ENCODE data around the gene VPS33B. TPM values are rescaled to one million over a fixed set of nuclear protein-coding genes. Genes with fewer than 3 reads are reported as not detected.

The VPS33B gene
- total RNA-seq, 2 experiments from 2014 or later: 26.4 to 26.5 TPM

Other genes with a start within 250 kb of the VPS33B start
- 100 to 1,000 TPM; 576 to 590 TPM for gene FURIN, start 154.0 kb downstream of the VPS33B start, total RNA-seq
- 10 to 100 TPM; 18.0 to 21.1 TPM for gene FES, start 138.1 kb downstream of the VPS33B start, total RNA-seq
- gene MAN2A2, start 119.3 kb downstream of the VPS33B start, total RNA-seq: 10 to 100 TPM; 98.1 to 99.2 TPM
- gene HDDC3, start 90.0 kb downstream of the VPS33B start, total RNA-seq: 10 to 100 TPM; 45.0 to 45.8 TPM
- 10 to 100 TPM; 71.1 to 74.3 TPM for gene UNC45A, start 87.3 kb downstream of the VPS33B start, total RNA-seq
- 10 to 100 TPM; 39.9 to 41.4 TPM for gene RCCD1, start 67.7 kb downstream of the VPS33B start, total RNA-seq
- 100 to 1,000 TPM; 151 to 158 TPM for gene PRC1, start 28.1 kb downstream of the VPS33B start, total RNA-seq
- under 1 TPM; 0.02 to 0.05 TPM for gene SV2B, start 77.7 kb upstream of the VPS33B start, total RNA-seq